SJCRH30 (cell line): Measurements from ENCODE around the gene FARS2. TPM values are rescaled to one million over a fixed set of nuclear protein-coding genes. Genes with fewer than 3 reads are reported as not detected.
"Not testable (repeated sequence)": the region's sequence is repeated elsewhere in the genome, so short reads cannot be mapped to it uniquely, and the experiment has no call there.

Experiments used
- DNase-seq, 2 experiments: peaks; one replicate each; pipeline ENCODE4 v3.0.0-alpha.2; 2015 to 2020
- H3K27ac ChIP-seq: fragments of 250-450 bp; sonication (Bioruptor Pico); 2 replicates; pipeline ENCODE4 v1.5.1; 2020; ENCODE audit warnings: mild to moderate bottlenecking, moderate library complexity
- H3K27me3 ChIP-seq: fragments of 250-450 bp; sonication (Bioruptor Pico); 2 replicates; pipeline ENCODE4 v1.5.1; 2020; ENCODE audit warnings: mild to moderate bottlenecking, moderate library complexity
- H3K36me3 ChIP-seq: fragments of 250-450 bp; sonication (Bioruptor Pico); 2 replicates; pipeline ENCODE4 v1.5.1; 2020; ENCODE audit warnings: mild to moderate bottlenecking, moderate library complexity
- H3K4me1 ChIP-seq: fragments of 250-450 bp; sonication (Bioruptor Pico); 2 replicates; pipeline ENCODE4 v1.5.1; 2020; ENCODE audit warnings: mild to moderate bottlenecking, moderate library complexity
- H3K4me3 ChIP-seq: fragments of 250-450 bp; sonication (Bioruptor Pico); 2 replicates; pipeline ENCODE4 v1.5.1; 2020; ENCODE audit warnings: mild to moderate bottlenecking, moderate library complexity
- H3K9me3 ChIP-seq: fragments of 250-450 bp; sonication (Bioruptor Pico); replicated peaks from 2 replicates; pipeline ENCODE4 v1.5.1; 2020; ENCODE audit warnings: mild to moderate bottlenecking, moderate library complexity
- total RNA-seq: library from RNA; depleted of rRNA; stranded (reverse); fragments of >200 nt; shearing (Covaris generic); gene quantifications from 2 replicates; pipeline ENCODE4 v1.2.3, GENCODE V29; 2014

Gene FARS2
- total RNA-seq, 1 experiment from 2014 or later, result 10.5 TPM

DNA sequence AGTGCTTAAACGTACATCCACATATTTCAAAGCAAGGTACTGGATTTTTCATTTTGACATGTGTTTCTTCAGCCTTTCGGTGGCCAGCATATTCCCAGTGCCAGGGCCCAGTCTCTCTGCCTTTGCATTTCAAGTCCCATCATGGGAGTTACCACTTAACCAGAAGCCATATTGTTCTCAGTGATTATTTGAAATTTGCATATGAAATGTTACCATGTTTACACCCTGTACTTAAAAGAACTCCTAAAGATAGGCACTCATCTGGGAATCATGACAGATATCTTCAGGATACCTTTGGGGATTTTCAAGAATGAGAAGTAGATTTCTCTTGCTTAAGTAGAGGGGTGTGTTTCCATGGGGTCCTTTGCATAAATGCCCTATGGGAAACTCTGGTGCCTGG, 377.9 kb downstream of the FARS2 start:
- H3K4me1 ChIP-seq, result peaks cover under 1% of the 10 kb centered on the region; the same call in 1 of the 2 replicates
- DNase-seq, result no peak
- H3K27me3 ChIP-seq, result no peaks in the 10 kb centered on the region
- no peaks in the 10 kb centered on the region for H3K36me3 ChIP-seq
- no peak overlapping the region for H3K4me3 ChIP-seq
- no peak overlapping the region for H3K27ac ChIP-seq
- H3K9me3 ChIP-seq, result no peaks in the 10 kb centered on the region

DNA sequence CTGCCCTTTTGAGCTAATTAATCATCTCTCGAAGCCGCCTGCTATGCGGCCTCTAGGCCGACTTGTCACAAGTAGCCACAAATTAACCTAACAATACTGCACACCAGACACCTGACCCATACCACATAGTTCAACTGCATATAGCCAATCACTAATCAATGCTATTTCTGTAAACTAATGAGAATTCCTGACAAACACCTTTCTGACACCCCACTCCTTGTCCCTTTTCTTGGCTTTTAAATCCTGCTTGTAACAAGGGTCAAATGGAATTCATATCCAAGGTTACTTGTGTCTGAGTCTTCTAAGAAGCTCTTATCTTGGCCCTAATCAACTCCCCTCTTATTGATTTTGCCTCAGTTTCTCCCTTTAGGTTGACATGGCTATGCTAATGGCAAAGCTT, 379.3 kb downstream of the FARS2 start:
- H3K27ac ChIP-seq, result no peak overlapping the region
- no peaks in the 10 kb centered on the region for H3K9me3 ChIP-seq
- no peak overlapping the region for H3K4me3 ChIP-seq
- DNase-seq, result no peak
- H3K36me3 ChIP-seq, result no peaks in the 10 kb centered on the region
- no peaks in the 10 kb centered on the region for H3K27me3 ChIP-seq
- peaks cover 14% of the 10 kb centered on the region; the same call in 1 of the 2 replicates for H3K4me1 ChIP-seq

DNA sequence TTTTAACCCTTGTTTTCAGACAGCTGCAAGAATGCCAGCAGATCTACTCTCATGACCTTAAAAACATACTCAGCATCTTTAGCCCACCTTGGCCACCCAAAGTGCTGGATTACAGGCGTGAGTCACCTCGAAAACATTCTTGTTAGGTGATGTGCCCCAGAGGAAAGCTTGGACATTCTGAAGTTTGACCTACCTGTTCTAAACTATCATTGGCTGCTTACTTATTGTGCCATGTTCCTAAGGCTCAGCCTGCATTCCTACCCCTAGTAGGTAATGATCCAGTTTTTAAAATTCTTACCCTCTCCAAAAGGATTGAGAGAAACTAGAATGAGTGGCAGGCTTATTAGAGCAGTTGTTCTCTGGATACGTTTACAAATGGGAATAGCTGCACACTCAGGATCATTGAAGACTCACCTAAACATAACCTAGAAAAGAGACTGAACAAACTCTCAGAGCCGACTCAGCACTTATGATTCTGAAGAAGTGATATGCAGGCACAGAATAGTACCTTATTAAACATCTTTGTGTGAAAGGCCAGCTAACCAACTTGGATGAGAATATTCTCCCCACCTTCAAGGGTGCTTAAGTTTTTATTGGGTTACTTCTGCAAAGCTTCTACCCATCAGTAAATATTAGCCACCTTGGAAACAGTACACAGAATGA, 383.3 kb downstream of the FARS2 start:
- Histone ChIP-seq H3K27ac (peak overlapping the region; percentile 33), H3K36me3 (no peaks in the 10 kb centered on the region), H3K4me3 (no peak overlapping the region), H3K4me1 (peaks cover 17% of the 10 kb centered on the region; the same call in 1 of the 2 replicates), H3K27me3 (no peaks in the 10 kb centered on the region), H3K9me3 (no peaks in the 10 kb centered on the region)
- DNase-seq, result peak; percentile 9 to 11

DNA sequence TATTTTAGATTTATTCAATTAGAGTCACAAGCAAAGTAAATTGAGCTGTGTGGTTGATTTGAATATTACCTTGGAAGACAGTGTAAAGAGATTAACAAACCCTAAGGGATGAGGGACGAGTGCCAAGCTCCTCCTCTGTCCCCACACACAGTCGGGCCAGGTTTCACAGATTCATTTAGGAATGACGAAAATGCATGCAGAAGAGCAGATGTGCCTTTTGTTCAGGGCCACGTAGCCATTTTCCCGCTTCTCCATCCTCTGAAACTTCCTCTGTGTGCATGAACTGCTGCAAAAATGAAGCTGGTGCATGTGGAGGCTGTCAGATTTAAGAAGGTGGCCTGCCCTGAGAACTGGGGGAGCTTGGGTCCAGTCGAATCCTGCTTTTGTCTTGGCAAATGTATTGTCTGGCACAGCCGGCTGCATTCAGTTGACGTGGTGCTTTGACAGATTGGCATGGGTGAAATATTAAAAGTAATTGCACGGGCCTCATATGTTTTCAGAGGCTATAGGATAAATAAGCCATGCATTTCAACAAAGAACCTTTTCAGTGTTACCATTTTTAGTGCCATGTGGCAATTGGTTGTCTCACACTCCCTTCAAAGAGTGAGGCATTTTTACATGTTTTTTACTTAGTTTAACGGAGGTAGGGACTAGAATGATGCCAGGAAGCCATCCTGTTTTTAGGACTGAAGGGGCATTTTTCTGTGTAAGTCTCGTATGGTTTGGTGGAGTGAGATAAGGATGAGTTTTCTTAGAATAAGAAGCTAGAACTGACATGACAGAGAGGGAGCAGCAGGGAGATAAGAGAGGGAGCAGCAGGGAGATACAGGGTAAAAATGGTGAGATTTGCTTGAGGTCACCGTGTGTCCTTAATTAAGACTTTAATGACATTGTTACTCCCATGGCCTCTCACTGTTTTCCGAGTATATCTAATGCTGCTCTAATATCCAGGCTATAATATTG, 384.3 kb downstream of the FARS2 start:
- Histone ChIP-seq H3K4me1 (peaks cover 17% of the 10 kb centered on the region; the same call in 1 of the 2 replicates), H3K27me3 (no peaks in the 10 kb centered on the region), H3K36me3 (no peaks in the 10 kb centered on the region), H3K9me3 (no peaks in the 10 kb centered on the region), H3K27ac (peak overlapping the region; percentile 33), H3K4me3 (no peak overlapping the region)
- DNase-seq, result peak; percentile 33 to 44

DNA sequence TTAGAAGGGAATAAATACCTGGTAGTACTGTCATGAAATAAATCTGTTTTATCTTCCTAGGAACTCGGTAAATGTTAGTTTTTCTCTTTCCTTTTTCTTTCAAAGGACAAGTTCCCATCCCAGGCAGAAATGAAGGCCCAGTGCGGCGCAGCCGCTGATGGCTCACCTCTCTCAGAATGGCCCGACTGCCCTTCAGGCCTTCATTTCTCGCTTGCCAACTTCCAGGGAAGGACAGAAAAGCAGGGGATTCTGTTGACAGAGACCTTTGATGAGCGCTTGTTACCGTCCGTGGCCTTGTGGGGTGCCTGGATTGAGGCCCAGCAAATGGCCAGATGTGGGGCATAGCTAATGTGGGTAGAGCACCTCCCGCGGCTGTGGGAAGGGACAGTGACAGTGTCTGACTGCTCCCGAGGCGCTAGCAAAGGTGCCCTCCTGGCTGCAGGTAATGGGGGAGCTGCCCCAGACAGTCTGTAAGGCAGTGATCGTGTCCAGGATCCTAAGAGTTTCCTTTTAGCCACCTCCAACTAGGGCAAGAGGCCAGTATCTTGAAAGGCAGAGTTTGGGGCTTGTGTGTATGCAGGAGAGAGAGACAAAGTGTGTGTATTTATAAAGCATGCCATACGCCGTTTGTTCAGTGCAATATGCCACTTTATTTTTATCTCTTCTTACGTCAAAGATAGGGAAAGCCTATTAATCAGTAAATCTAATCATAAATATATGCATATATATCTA, 391.3 kb downstream of the FARS2 start:
- H3K27ac ChIP-seq, result no peak overlapping the region
- H3K4me1 ChIP-seq, result no peaks in the 10 kb centered on the region
- H3K4me3 ChIP-seq, result no peak overlapping the region

DNA sequence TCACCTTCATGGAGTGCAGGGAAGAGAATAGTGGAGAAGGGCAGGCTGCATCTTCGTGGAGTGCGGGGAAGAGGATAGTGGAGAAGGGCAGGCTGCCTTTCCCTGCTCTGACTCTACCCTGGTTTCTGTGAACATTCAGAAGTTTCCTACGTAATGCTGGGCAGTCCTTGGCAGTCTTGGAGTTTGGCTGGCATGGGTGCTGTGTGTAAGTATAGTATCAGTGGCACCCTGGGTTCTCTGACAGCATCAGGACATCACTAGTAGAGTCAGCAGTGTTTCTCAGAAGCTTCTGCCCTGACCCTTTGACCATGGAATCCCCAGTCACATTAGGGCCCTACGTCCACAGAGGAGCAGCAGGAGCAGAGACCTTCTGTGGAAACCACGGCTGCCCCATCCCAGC, 392.5 kb downstream of the FARS2 start:
- DNase-seq, result no peak
- no peak overlapping the region for H3K4me3 ChIP-seq
- no peaks in the 10 kb centered on the region for H3K27me3 ChIP-seq
- H3K9me3 ChIP-seq, result no peaks in the 10 kb centered on the region
- H3K36me3 ChIP-seq, result no peaks in the 10 kb centered on the region
- no peaks in the 10 kb centered on the region for H3K4me1 ChIP-seq
- no peak overlapping the region for H3K27ac ChIP-seq

More for the DNA sequence above, 391.3 kb downstream of the FARS2 start:
- Histone ChIP-seq H3K36me3 (no peaks in the 10 kb centered on the region), H3K27me3 (no peaks in the 10 kb centered on the region), H3K9me3 (no peaks in the 10 kb centered on the region)
- DNase-seq, result no peak

DNA sequence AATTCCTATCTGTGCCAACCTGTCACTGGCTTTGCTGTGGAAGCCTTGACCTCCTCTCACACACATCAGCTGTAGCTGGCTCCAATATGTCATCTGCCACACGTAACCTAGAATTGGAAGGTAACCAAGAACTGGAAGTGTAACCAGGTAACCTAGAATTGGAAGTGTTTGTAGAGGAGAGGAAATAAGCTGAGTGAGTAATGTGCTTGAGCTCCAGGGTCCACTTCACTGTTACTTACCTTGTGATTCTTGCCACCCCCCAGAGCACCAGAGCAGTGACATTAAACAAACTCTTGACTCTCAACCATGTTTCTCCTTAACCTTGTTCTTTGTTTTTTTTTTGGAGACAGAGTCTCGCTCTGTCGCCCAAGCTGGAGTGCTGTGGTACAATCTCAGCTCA, 394.9 kb downstream of the FARS2 start:
- H3K27me3 ChIP-seq, result no peaks in the 10 kb centered on the region
- no peak overlapping the region for H3K27ac ChIP-seq
- H3K4me1 ChIP-seq, result no peaks in the 10 kb centered on the region
- H3K9me3 ChIP-seq, result no peaks in the 10 kb centered on the region
- no peak for DNase-seq
- no peaks in the 10 kb centered on the region for H3K36me3 ChIP-seq
- no peak overlapping the region for H3K4me3 ChIP-seq

DNA sequence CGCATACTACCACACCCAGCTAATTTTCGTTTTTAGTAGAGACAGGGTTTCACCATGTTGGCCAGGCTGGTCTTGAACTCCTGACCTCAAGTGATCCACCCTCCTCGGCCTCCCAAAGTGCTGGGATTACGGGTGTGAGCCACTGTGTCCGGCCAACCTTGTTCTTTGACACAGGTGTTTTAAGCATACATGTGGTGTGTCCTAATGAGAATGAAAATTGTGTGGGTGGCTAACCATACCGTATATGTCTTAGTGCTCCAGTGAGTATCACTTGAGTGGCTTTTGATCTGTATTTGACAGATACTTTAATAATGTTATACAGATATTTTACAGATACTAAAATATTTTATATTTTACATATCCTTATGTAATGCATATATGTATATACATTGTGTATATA, 395.4 kb downstream of the FARS2 start:
- not testable (repeated sequence) for H3K27ac ChIP-seq, H3K36me3 ChIP-seq, H3K27me3 ChIP-seq, H3K4me3 ChIP-seq, DNase-seq, H3K4me1 ChIP-seq, H3K9me3 ChIP-seq

DNA sequence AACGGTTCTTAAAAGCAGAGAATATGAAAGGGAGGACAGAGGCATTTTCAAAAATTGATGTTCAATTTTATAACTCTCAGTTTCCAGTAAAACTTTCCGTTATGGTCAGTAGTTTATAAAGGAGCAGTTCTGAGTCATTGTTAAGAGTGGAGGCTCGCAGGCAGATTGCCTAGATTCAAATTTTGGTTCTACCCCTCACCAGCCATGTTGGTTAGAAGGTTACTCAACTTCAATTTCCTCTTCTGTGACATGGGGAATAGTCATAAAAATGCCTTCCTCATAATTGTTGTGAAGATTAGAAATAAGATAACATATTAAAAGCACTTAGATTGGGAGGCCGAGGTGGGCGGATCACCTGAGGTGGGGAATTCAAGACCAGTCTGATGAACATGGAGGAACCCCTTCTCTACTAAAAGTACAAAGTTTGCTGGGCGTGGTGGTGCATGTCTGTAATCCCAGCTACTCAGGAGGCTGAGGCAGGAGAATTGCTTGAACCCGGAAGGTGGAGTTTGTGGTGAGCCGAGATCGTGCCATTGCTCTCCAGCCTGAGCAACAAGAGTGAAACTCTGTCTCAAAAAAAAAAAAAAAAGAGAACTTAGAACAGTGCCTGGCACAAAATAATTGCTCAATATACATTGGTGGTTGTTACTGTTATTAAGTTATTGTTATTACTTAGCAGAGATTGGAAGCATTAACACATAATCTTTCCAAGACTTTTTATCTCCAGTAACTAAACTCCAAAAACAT, 396.5 kb downstream of the FARS2 start:
- no peaks in the 10 kb centered on the region for H3K36me3 ChIP-seq
- no peak for DNase-seq
- no peaks in the 10 kb centered on the region for H3K27me3 ChIP-seq
- H3K9me3 ChIP-seq, result no peaks in the 10 kb centered on the region
- no peaks in the 10 kb centered on the region for H3K4me1 ChIP-seq
- H3K4me3 ChIP-seq, result no peak overlapping the region
- H3K27ac ChIP-seq, result no peak overlapping the region

DNA sequence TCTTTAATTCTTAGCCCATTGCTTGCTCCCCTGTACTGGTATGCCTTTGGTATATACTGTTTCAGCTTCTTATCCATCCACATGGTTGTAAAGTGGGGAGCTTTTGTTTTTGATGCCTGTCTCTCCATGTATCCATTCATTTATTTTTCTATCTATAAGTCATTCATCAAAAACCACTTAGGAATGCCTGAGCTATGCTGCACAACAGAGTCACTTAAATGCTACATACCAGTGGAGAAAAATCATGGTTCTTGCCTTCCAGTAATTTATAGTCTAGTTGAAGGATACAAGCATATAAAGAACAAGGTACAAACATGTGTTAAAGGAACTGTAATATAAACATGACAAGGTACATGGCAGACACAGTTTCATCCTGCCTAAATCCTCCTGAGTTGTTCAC, 398.2 kb downstream of the FARS2 start:
- Histone ChIP-seq H3K4me3 (no peak overlapping the region), H3K36me3 (no peaks in the 10 kb centered on the region), H3K9me3 (no peaks in the 10 kb centered on the region), H3K27me3 (no peaks in the 10 kb centered on the region), H3K27ac (no peak overlapping the region), H3K4me1 (no peaks in the 10 kb centered on the region)
- DNase-seq, result no peak

DNA sequence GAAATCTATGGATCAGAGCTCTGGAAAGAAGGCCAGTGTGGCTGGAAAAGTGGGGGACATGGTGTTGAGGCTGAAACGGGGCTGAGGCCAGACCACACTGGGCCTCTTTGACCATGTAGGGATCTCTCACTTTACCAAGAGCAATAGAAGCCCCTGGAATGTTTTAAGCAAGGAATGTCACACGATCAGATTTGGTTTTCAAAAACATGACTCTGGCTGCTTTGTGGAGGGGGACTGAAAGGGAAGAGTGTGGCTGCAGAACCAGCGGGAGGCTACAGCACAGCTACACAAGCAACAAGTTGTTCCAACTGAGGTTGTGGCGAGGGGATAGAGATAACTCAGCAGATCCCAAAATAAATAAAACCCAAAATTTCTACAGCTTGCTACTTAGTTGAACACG, 399.5 kb downstream of the FARS2 start:
- no peaks in the 10 kb centered on the region for H3K4me1 ChIP-seq
- no peak for DNase-seq
- no peak overlapping the region for H3K27ac ChIP-seq
- H3K4me3 ChIP-seq, result no peak overlapping the region
- H3K9me3 ChIP-seq, result no peaks in the 10 kb centered on the region
- no peaks in the 10 kb centered on the region for H3K36me3 ChIP-seq
- H3K27me3 ChIP-seq, result no peaks in the 10 kb centered on the region

DNA sequence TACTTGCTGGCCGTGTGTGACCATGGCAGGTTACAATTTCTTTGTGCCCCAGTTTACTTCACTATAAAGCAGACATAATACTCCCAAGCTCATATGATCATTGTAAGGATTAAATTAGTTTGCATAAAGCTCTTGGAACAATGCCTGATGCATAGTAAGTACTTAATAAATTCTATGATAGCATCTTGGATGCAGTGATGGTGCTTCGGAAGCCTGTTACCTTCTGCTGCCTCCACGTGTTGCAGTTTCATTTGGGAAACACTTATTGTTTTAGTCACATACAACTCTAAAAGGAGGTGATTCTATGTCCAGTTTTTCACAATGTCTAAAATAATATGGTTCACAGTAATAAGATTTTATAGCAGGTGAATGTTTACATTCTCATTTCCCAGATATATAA, 401.5 kb downstream of the FARS2 start:
- no peak overlapping the region for H3K4me3 ChIP-seq
- no peaks in the 10 kb centered on the region for H3K27me3 ChIP-seq
- DNase-seq, result no peak
- H3K36me3 ChIP-seq, result no peaks in the 10 kb centered on the region
- no peak overlapping the region for H3K27ac ChIP-seq
- H3K4me1 ChIP-seq, result peaks cover 3% of the 10 kb centered on the region; the same call in 1 of the 2 replicates
- H3K9me3 ChIP-seq, result no peaks in the 10 kb centered on the region

DNA sequence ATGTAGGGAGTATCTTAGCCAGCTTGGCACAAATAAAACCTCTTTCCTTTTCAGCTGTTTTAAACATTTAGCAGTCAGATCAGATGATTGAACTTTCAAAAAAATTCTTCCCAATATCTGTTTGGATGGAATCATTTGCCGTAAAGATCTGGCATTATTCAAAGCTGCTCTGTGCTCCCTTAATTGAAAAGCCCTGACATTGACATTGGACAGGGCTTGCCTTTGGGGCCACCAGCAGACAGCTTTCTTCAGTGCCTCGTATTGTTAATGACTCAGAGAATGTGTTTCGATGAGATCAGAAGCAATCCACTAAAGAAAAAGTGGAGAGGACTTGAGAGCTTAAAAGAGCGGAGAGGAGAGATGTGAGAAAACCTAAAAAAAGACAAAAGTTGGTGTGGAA, 401.9 kb downstream of the FARS2 start:
- no peaks in the 10 kb centered on the region for H3K9me3 ChIP-seq
- no peaks in the 10 kb centered on the region for H3K27me3 ChIP-seq
- DNase-seq, result no peak
- no peak overlapping the region for H3K27ac ChIP-seq
- peaks cover 4% of the 10 kb centered on the region; the same call in 1 of the 2 replicates for H3K4me1 ChIP-seq
- H3K4me3 ChIP-seq, result no peak overlapping the region
- H3K36me3 ChIP-seq, result no peaks in the 10 kb centered on the region

DNA sequence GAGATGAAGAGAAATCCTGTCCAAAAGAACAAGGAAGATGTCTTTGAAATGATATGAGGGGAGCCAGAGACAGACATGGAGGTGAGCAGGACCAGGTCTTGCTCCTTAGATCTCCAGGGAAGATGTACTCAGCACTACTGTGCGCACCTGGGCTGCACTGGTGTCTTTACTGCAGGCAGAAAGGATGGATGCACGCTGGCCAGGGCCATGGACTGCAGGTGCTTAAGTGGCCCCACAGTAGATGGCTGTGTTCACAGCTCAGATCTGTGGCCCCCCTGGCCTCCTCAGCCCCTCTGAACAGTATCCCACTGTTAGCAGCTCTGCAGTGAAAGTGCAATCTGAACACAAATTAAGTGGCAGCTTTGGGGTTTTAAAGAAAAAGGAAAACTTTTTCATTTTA, 402.4 kb downstream of the FARS2 start:
- Histone ChIP-seq H3K4me1 (peaks cover 4% of the 10 kb centered on the region; the same call in 1 of the 2 replicates), H3K27ac (no peak overlapping the region), H3K9me3 (no peaks in the 10 kb centered on the region), H3K36me3 (no peaks in the 10 kb centered on the region), H3K4me3 (no peak overlapping the region), H3K27me3 (no peaks in the 10 kb centered on the region)
- no peak for DNase-seq
